KG1 (cell line): ENCODE data around the gene AGBL4.

ENCODE experiments used
- DNase-seq: peaks from one replicate; lab custom pipeline; 2025; lab: John Stamatoyannopoulos, UW

The AGBL4 gene

DNA sequence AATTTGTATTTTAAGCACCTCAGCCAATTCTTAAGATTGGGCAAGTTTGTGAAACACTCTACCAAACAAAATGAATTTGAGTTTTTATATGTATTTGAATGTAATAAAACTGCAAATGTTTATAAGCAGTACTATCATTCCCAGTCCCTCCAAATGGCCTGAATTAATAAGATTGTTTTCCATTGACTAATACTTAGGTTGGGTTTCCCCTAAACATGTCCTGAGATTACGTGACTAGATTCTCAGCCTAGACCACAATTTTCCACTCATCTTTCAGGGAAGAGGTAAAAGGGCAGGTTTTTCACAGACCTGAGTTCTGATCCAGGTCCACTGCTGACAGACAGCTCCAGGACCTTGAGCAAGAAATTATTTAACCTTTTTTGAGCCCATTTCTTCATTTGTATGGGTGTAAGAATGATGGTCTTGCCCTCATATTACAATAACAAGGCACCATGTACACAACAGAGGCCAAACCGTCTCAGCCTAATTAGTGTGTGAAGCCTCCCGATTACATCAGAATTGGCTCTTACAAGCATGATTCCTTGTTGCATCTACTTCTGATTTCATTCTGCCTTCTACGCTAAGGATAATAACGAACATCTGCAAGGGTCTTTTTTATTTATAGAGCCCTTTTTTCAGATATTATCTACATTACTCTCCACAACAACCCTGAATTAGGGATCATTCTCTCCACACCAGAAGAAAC, 1298.3 kb downstream of the AGBL4 start:
- no peak for DNase-seq

DNA sequence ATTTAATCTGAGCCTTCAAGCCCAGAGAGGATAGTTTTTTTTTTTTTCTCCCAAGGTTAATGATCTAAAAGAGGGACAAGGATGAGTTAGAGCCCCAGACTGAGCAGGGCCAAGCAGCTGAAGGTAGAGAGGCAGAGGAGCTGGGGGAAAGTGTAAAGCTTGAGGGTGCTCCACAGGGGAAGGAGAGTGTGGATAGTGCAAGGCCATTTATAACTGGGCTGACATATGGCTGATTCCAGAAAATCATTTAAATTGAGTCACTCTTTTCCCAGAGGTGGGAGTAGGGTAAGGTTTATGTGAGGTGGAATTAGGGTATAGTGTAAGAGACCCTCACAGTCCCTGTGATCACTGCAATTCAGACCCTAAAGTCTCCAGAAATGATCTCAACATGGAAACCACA, 1302.8 kb downstream of the AGBL4 start:
- no peak for DNase-seq

DNA sequence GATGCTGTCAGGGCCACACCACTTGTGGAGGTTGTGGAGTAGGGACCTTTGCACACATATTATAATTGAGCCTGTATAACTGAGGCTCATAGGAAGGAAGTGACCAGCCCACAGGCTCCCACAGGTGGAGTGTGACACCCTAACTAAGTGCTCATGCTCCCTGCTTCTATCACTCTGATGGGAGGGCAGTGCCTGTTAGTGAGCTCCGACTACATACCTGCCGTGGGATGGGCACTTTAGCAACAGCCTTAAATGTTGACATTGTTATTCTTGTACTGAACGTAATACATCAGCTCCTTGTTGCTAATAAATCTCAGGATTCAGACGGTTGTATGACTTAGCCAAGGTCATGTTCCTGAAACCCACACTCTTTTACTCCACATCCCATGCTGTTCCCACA, 1305.0 kb downstream of the AGBL4 start:
- no peak for DNase-seq

DNA sequence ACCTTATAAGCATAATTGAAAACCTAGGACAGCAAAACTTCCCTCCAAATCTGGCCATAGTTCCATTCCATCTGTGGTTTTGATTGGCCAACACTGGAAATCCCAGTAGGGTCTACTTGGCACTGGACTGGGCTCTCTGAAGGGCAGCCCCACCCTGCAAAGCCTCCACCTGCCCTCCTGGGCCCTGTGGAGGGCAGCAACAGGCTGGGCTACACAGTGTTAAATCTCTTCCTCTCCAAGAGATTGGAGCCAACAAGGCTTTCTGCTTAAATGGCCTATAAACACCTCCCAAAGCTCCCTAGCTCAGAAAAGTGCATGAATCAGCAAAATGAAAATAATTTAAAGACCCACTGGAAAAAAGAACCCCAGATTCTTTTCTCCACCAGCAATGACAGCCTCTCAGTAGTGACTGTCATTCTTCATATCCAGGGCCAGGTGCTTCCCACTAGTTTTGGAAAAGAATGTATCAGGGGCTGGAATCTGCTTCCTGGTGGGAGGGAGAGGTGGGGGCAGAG, 1305.6 kb downstream of the AGBL4 start:
- no peak for DNase-seq

DNA sequence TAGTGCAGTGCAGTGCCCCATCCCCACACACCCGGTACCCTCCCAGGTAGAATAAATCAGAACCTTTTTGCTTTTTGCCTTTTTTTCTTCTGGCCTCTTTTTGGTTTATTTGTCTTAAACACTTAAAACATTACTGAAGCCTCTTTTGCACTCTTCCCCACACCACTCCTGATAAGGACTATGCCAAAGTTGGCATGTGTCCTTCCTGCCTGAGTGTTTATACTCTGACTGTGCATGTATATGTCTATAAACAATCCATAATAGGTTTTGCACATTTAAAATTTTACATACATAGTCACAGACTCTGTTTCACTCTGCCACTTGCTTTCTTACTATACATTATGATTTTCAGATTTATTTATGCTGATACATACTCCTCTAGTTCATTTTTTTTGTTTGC, 1306.7 kb downstream of the AGBL4 start:
- no peak for DNase-seq

DNA sequence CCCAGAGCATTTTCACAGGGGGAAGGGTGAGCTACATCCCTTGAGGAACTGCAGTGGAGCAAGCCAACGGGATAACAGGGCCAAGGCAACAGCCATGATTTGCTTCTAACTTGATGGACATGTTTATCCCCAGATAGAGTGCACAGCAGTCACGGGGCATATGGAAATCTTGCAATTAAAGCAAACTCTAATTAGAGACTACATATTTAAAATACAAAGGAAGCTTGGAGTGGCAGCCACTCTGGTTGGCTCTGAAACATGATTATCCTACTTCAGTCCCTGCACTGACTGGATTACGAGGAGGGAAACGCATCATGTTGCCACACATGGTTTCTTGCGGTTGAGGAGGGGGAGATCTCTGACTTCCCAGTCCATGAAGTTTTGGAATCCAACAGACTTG, 1307.8 kb downstream of the AGBL4 start:
- DNase-seq: no peak

DNA sequence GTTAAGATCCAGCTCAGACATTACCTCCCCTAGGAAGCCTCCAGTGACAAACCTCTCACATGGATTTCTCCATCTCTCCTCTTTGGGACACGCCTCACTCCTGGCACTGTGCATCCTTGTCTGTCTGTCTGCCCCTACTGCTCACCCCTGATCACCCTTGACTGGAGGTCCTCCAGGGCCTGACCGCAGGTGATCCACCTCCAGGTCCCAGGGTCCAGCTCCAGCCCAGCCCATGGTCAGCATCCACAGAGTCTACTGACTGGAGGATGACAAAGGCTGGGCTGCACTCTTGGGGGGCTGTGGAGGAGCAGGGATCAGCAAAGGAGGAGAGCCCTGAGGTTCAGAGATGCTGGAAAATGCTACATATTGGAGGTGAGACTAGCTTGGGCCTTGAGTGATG, 1312.8 kb downstream of the AGBL4 start:
- no peak for DNase-seq

DNA sequence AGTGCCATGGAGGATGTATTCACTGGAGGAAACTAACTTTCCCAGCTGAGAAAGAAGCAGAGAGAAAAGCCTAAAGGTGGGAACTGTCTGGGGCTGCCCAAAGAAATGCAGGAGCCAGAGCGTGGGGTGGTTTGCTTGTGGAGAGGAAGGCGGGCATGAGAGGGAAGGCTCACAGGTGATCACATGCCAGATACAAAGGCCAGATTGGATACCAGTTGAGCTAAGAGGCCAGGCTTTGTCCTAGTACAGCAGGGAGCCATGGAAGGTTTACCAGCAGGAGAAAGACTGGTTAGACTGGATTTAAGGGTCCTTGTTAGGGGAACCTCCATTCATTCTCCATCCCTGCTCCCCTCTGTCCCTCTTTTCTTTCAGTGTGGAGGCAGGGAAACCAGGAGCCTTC, 1313.4 kb downstream of the AGBL4 start:
- no peak for DNase-seq

DNA sequence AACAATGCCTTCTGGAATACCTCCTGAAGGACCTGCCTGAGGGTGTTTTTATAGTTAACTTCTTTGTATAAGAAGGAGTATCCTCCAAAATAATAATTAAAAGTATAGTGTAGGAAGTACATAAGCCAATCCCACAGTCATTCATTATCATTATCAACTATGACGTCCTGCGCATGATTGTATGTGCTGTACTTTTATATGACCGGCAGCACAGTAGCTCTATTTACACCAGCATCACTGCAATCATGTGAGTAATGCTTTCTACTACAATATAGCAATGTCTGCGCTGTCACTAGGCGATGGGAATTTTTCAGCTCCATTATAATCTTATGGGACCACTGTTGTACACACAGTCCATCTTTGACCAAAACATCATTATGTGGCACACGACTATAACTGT, 1319.0 kb downstream of the AGBL4 start:
- no peak for DNase-seq

DNA sequence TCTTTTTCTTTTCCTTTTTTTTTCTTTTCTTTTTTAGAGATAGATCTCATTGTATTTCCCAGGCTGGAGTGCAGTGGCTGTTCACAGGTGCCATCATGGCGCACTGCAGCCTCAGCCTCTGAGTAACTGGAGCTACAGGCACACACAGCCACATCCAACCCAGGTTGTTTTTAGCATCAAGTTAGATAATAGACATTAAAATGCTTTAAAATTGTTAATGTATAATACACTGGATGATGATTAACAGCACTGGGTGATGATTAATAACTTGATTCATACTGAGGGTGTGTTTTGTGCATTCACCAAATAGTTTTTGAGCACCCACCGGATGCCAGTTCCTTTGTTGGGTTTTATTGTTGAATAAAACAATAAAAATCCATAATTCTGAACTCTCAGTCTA, 1322.3 kb downstream of the AGBL4 start:
- DNase-seq: no peak

DNA sequence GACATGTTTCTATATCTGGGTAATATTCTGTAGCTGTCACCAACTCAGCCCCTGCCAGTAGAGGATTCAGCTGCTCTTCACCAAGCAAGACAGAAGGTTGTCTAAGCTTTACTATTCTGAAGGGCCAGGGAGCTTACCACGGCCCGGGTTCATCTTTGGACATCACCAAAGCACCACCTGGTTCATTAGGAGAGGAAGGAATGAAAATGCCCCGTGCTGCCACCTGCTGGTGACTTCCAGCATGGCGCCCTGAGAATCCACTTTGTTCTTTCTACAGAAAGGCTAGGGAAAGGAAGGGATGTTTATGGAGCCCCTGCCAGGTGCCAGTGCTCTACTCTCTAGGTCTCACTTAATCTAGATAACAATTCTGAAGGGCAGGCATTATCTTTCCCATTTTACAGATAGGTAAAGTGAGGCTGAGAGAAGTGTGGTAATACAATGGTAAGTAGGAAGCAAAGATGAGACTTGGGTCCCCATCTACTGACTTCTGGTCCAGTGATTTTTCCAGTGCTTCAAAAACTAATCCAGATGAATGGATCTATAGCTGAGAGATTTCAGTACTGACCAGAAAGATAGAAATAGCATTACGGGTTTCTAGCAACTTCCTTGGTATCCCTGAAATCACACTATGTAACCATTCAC, 1326.6 kb downstream of the AGBL4 start:
- DNase-seq: peak; percentile 33

DNA sequence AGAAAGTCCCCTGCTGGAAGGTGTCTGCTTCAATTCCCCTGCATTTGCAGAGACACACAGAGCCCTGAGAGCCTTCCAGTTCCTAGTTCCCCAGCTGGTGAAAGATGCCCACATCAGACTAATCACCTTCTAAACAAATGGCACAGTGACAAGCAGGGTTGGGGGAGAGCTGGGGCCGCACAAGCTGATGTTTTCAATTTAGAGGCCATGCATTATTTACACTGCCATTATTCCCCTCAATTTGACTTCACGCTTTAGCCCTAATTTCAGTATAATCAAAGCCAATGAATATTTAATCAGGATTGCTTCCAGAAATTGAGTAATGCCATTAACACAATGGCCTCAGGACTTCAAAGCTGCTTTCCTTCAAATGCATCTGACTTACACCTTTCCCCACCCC, 1328.6 kb downstream of the AGBL4 start:
- DNase-seq: no peak

DNA sequence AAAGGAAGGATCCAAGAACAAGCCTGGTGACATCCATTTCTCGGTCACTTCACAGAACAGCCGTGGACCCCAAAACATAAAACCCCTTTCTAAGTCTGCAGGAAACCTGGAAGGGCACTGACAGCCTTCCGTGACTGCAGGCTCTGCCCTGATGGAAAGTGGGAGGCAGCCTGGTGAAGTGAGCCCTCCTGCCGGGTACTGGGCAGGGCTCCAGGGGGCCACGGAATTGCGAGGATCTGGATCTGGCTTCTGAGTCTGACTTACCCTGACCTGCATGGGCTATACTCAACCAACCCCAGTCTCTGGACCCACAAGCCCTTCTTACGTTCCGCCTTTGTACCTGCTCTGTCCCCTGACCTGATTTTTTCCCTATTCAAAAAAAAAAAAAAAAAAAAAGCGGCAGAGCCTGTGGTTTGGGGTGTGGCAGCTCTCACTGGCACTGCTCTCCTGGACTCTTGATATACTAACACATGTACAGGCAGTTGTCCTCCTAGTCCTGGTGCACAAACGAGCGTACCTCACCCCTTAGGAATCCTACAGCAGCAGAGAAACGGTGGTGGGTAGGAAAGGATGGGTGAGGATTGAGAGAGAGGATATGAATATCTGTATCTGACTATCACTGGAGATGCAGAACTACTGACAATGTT, 1330.0 kb downstream of the AGBL4 start:
- DNase-seq: no peak

DNA sequence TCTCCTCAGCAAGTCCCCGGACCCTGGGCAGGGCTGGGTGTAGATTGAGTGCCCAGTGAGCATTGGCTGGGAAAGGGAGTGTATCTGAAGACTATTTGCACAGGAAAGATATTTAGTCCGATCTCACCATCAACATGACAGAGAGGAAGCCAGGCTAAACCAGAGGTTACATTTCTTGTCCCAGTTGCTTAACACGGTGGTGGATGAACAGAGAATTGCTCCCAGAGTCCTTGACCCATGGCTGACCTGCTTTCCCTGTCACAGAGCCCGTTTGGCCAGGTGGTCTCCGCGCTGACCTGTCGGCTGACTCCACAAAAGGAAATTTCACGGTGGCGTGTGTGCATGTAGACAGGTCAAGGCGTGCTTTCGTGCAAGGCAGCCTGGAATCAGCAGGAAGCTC, 1330.6 kb downstream of the AGBL4 start:
- no peak for DNase-seq

DNA sequence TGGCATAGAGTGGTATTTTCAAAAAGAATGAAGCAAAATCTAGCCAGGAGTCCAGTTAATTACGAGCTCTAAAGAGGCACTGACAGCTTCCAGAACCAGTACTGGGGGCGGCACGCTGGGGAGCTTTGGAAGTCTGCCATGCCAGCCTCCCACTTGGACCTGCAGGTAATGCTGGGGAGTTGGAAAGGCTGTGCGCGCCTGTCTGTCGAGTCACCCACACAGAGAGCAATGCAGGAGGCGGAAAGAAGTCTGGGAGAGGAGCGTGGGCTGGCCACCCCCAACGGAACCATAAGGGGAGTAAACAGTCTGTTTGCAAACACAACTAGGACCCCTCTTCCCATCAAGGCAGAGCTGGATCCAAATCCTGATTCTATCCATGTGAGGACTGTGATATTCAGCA, 1331.5 kb downstream of the AGBL4 start:
- DNase-seq: no peak

DNA sequence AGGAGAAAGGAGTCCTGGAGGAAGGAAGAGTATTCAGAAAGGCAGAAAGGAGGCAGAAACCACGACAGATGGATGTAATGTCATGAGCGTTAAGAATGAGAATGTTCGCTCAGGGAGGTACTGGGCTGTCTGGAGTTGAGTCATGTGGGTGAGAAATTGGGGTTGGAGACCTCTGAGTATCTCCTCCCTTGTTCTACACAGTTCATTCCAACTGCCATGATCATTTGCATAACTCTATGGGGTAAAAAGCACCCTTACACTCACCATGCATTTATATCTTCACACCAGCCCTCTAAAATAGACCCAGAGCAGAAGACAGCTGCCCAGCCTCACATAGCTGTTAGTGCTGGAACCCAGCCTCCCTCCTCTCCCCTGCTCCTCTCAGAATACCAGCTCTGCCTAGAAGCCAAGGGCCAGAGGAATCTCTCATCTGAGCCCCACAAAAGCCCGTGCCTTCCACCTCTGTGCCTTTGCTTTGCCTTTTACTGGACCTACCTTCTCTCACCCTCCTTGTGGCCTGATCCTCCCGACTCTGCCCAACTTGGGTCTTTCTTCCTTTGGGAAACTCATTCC, 1332.2 kb downstream of the AGBL4 start:
- no peak for DNase-seq

DNA sequence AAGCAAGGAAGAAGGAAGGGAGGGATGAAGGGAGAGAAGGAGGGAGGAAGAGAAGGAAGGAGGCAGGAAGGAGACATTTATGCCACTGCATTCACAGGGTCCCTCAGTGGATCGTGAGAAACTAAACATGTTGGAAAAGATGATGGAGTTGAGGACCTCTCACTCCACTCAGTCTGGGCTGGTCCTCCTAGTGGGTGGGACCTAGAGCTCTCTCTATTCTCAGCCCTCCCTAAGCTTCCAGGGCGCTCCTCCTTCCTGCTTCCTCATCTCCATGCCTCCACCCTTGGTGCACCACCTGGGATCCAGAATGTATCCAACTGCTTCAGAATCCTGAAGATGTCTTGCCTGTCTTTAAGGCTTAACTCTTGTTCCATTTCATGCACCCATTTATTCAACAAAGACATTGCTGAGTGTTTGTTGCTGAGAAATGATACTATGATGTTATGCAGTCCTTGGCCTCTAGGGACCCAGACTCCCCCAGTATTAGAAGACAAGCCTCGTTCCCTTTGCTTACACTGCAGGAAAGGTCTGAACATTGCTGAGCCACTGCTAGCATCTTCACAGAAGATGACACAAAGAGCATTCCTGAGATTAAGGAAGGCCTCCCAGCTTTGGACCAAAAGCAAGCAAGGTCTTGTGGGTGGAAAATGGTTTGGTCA, 1335.5 kb downstream of the AGBL4 start:
- no peak for DNase-seq

DNA sequence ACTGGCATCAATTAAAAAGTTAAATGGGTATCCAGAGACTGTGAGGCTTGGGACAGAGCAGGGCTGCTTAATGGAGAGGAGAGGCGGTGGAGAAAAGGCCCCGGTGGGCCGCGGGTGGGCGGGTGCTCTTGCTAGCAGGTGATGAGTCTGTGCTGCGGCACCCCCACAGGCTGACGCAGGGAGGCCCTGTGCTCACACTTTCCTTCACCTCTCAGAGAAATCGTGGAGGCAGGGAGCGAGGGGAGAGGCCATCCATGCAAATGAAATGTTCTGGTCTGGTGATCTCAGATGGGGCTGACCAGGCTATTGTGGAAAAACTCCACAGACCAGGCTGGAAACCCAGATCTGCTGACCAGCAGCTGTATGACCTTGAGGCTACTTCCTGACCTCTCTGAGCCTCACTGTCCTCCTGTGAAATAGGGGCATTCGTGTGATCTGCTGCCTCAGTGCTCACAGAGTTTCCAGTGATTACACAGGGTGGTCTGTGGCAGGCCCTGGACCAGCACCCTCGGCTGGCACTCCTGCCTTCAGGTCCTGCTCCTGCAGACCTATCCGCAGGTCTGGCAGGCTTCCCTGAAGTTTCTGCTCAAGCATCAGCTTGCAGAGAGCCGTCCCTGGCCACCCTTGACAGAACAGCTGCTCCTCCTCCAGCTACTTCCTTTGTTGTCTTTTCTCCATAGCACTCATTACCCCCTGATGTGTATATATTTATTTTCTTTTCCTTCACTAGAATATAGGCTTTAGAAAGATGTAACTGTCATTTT, 1336.3 kb downstream of the AGBL4 start:
- no peak for DNase-seq

DNA sequence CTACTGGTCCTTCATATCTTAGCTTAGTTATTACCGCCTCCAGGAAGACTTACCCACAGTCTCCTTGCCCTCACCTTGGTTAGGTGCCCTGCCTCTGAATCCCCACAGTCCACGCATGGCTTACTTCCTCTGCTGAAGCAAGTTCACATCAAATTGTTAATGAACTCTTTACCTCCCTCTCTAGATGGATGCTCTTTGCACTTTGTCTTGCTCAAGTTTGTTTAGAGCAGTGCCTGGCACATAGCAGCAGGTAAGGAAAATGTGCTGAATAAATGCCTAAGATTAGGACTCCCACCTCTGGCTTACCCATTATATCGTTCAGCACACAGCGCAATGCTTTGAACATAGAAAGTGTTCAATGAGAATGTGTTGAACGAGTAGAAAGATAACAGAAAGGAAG, 1337.6 kb downstream of the AGBL4 start:
- no peak for DNase-seq

DNA sequence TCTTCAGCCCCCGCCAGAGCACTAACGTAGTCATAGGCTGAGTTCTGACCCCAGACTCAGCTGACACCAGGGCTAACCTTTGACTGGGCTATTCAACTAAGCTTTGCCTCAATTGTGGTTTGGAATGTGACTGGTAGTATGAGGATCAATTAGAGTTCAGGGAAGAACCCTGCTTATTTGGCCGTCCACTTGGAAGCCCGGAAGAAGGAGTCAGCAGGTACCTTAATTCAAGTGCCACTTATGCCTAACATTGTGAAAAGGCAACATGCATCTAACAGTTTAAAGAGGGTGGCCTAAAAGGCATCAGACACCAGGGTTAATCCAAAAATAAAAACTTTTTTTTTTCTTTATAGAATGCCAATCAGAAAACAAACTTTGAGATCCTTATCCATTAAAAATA, 1339.4 kb downstream of the AGBL4 start:
- DNase-seq: no peak

DNA sequence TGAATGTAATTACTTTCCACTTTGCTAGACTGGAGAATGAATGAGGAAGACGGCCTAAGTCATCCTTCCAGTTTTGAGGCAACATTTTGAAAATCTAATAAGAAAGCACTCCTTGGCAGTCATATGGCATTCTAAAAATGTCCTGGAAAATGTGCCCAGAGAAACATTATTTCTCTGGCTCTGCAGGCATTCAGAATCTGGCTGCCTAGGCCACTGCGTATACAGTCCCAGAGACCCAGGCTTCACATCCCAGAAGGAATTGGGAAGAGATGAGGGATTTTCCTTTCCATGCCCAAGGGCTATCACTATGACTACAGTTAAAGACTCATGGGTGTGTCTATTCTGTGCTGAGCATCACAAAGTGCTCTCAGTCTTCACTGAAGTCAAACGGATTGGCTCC, 1339.9 kb downstream of the AGBL4 start:
- no peak for DNase-seq
